HepG2 (cell line): Measurements from ENCODE around the gene MYH10. TPM values are rescaled to one million over a fixed set of nuclear protein-coding genes. Genes with fewer than 3 reads are reported as not detected.

Experiments used
- ATAC-seq: fragments of 200-7000 bp; cut with Tn5 transposase; 3 replicates; pipeline ENCODE4 v1.9.1; 2020; ENCODE audit warnings: mild to moderate bottlenecking, moderate library complexity
- BruUV-seq: library from RNA; stranded (reverse); fragments of 400-500 nt; replicated peaks from 2 replicates; lab custom pipeline; 2021; lab: Mats Ljungman, UMichigan
- CTCF ChIA-PET: fragments of 300-600 bp; formaldehyde crosslinking; extraction: SDS; loops from one replicate; lab custom pipeline; 2021; ENCODE audit warnings: low total read pairs, inconsistent platforms, low intra/inter-chr PET ratio; lab: Yijun Ruan, JAX
- POLR2A ChIA-PET: fragments of 350-600 bp; sonication (Branson Sonifier 250); formaldehyde crosslinking; loops from one replicate; lab custom pipeline; 2020; ENCODE audit warnings: antibody characterized with exemption, inconsistent platforms; lab: Yijun Ruan, JAX
- DNase-seq: peaks from one replicate; pipeline ENCODE4 v3.0.0-alpha.2; 2015; ENCODE audit warnings: low spot score
- FAIRE-seq: peaks from 3 replicates; lab custom pipeline; 2011; peaks lifted over from hg19 to GRCh38; lab: Jason Lieb, UNC
- H2AFZ ChIP-seq: one replicate; pipeline ENCODE4 v1.6.1; 2011; ENCODE audit warnings: low read length, inconsistent platforms
- H3K27ac ChIP-seq: fragments of 300-600 bp; 3 replicates; pipeline ENCODE4 v1.8.0; 2011; ENCODE audit warnings: mixed run types, mild to moderate bottlenecking, mixed read lengths, low read length, inconsistent platforms; ENCODE audit not compliant: insufficient read depth; ENCODE audit errors: extremely low read length
- H3K27me3 ChIP-seq, 2 experiments: fragments of 200-600 bp in 1 of 2; 2 replicates in 1 of 2; 3 replicates in 1 of 2; pipeline versions ENCODE4 v1.6.0 to v1.8.0; 2011; ENCODE audit warnings: low read length in 2 of 2, mild to moderate bottlenecking in 2 of 2, moderate library complexity in 2 of 2, inconsistent platforms in 1 of 2; ENCODE audit not compliant: insufficient read depth in 2 of 2, control insufficient read depth in 1 of 2
- H3K36me3 ChIP-seq, 2 experiments: fragments of 200-600 bp in 1 of 2; replicated peaks in 1 of 2; 2 replicates in 1 of 2; 3 replicates in 1 of 2; pipeline versions ENCODE4 v1.5.1 to v1.8.0; 2011; ENCODE audit warnings: low read length in 2 of 2, inconsistent platforms in 1 of 2; ENCODE audit not compliant: insufficient read depth in 2 of 2, control insufficient read depth in 1 of 2
- H3K4me1 ChIP-seq: 2 replicates; pipeline ENCODE4 v1.5.1; 2012; ENCODE audit warnings: low read length, inconsistent platforms; ENCODE audit not compliant: insufficient read depth
- H3K4me2 ChIP-seq: 2 replicates; pipeline ENCODE4 v1.6.0; 2011; ENCODE audit warnings: low read depth, low read length, inconsistent platforms
- H3K4me3 ChIP-seq, 3 experiments: fragments of 200-600 bp in 1 of 3; sonication (generic), shearing (Covaris generic) in 1 of 3; replicated peaks in 1 of 3; 2 replicates each; pipeline ENCODE4 v1.5.1; 2011 to 2016; ENCODE audit warnings: low read length in 3 of 3, inconsistent platforms in 2 of 3, low read depth in 2 of 3, mild to moderate bottlenecking in 2 of 3, control low read depth in 1 of 3, mixed read lengths in 1 of 3; ENCODE audit not compliant: insufficient read depth in 1 of 3
- H3K79me2 ChIP-seq: one replicate; pipeline ENCODE4 v1.6.1; 2011; ENCODE audit warnings: low read length, inconsistent platforms; ENCODE audit not compliant: insufficient read depth
- H3K9ac ChIP-seq: 2 replicates; pipeline ENCODE4 v1.6.0; 2011; ENCODE audit warnings: mild to moderate bottlenecking, low read depth, low read length, inconsistent platforms; ENCODE audit not compliant: insufficient read depth
- H3K9me3 ChIP-seq: 2 replicates; pipeline ENCODE4 v1.5.1; 2012; ENCODE audit warnings: mild to moderate bottlenecking, low read length
- H4K20me1 ChIP-seq: 2 replicates; pipeline ENCODE4 v1.6.0; 2011; ENCODE audit warnings: inconsistent platforms, mild to moderate bottlenecking, low read length, moderate library complexity; ENCODE audit not compliant: insufficient read depth
- BCLAF1 ChIP-seq: fragments of 450-650 bp; IDR thresholded peaks from 2 replicates; pipeline ENCODE4 v1.6.1; 2017; ENCODE audit warnings: mild to moderate bottlenecking
- SNRNP70 ChIP-seq: fragments of 200-400 bp; formaldehyde crosslinking; IDR thresholded peaks from 2 replicates; pipeline ENCODE4 v1.6.1; 2017; ENCODE audit warnings: mild to moderate bottlenecking, low read depth, low read length, moderate library complexity
- SRSF9 ChIP-seq: fragments of 200-400 bp; formaldehyde crosslinking; IDR thresholded peaks from 2 replicates; pipeline ENCODE4 v1.6.1; 2018; ENCODE audit warnings: borderline replicate concordance, mild to moderate bottlenecking, low read depth, low read length; ENCODE audit not compliant: insufficient read depth, poor library complexity, severe bottlenecking
- THRA ChIP-seq: sonication (generic); formaldehyde crosslinking; IDR thresholded peaks from 2 replicates; pipeline ENCODE4 v1.4.0; 2020; ENCODE audit warnings: missing genetic modification reagents, borderline replicate concordance
- ZNF674 ChIP-seq: sonication (generic); formaldehyde crosslinking; IDR thresholded peaks from 2 replicates; pipeline ENCODE4 v1.5.0; 2020; ENCODE audit warnings: low read depth, mild to moderate bottlenecking, missing genetic modification reagents
- WGBS: methylation state at CpG from one replicate; pipeline ENCODE4 v1.1.6; 2017; ENCODE audit warnings: low lambda C conversion rate; 5-methylcytosine and 5-hydroxymethylcytosine counted together
- in situ Hi-C: cut with HindIII; loops from 2 replicates; pipeline ENCODE4 v1.10.0; 2017; ENCODE audit warnings: low pct_unique_long_range_greater_than_20kb; ENCODE audit not compliant: extremely low pct_ligation_motif_present
- intact Hi-C: fragments of 100-400 bp; cut with micrococcal nuclease; formaldehyde crosslinking; loops from one replicate; pipeline ENCODE4 v1.10.0; 2022; ENCODE audit not compliant: unreplicated experiment
- polyA plus RNA-seq, 8 experiments: library from polyadenylated mRNA; depleted of rRNA in 3 of 8; stranded (reverse) in 7 of 8; unstranded in 1 of 8; fragments of >200 nt; fragmentation: Illumina TruSeq in 4 of 8; extraction: Trizol in 4 of 8; gene quantifications; 2 replicates each; pipeline versions ENCODE4 v1.2.1 to v1.2.3, GENCODE V29; 2011 to 2016; ENCODE audit warnings: low read depth in 4 of 8, missing spikeins in 1 of 8, mixed read lengths in 1 of 8; ENCODE audit not compliant: insufficient read depth in 1 of 8
- total RNA-seq, 5 experiments: library from RNA; depleted of rRNA; stranded (reverse); fragments of >200 nt; fragmentation: Illumina TruSeq; extraction: Trizol; gene quantifications; 2 replicates each; pipeline ENCODE4 v1.2.3, GENCODE V29; 2016; ENCODE audit warnings: low read depth in 1 of 5

The MYH10 gene
- total and polyA plus RNA-seq, 2 of the 13 experiments (the other 11 are each of a cell fraction or from before 2014, with no cell fraction given) = 43.4 to 68.6 TPM

GRCh38 chr17:8679126-8679525, 48.6 kb upstream of the MYH10 start:
- CTCF ChIA-PET = no interaction called here
- Histone ChIP-seq H3K9me3 (no peaks in the 10 kb centered on the region), H4K20me1 (no peaks in the 10 kb centered on the region), H3K36me3 (no peaks in the 10 kb centered on the region), H3K4me3 (no peak overlapping the region), H3K9ac (no peak overlapping the region), H3K79me2 (no peaks in the 10 kb centered on the region), H3K27ac (no peak overlapping the region), H3K4me1 (no peaks in the 10 kb centered on the region), H3K27me3 (peaks cover 0 to 11% of the 10 kb centered on the region in 2 experiments; a peak in 1 of 5 replicates), H3K4me2 (no peak overlapping the region), H2AFZ (no peak overlapping the region)
- TF ChIP-seq SRSF9 (no peak), SNRNP70 (no peak), BCLAF1 (no peak), ZNF674 (no peak)
- FAIRE-seq = no peak
- BruUV-seq = no TSS peak
- POLR2A ChIA-PET = no interaction called here
- intact Hi-C loops (no loop called here), in situ Hi-C loops (no loop called here)
- no peak for ATAC-seq
- no peak for DNase-seq
- 19% methylated on average over 3 of the region's 3 CpGs for WGBS

- H3K9ac ChIP-seq = no peak overlapping the region
- no peak for DNase-seq
- 44% methylated on average over 8 of the region's 8 CpGs for WGBS
- no TSS peak for BruUV-seq
- H3K9me3 ChIP-seq = no peaks in the 10 kb centered on the region
- CTCF ChIA-PET = no interaction called here
- H3K36me3 ChIP-seq = no peaks in the 10 kb centered on the region
- H4K20me1 ChIP-seq = no peaks in the 10 kb centered on the region
- no peak overlapping the region for H3K4me2 ChIP-seq
- peaks cover 0 to 7% of the 10 kb centered on the region in 2 experiments; a peak in 2 of 5 replicates for H3K27me3 ChIP-seq
- in situ Hi-C loops = no loop called here
- no peak overlapping the region for H3K4me3 ChIP-seq
- intact Hi-C loops = no loop called here
- FAIRE-seq = no peak
- POLR2A ChIA-PET = no interaction called here
- no peak for ATAC-seq
- H3K27ac ChIP-seq = no peak overlapping the region
- no peaks in the 10 kb centered on the region for H3K4me1 ChIP-seq
- H2AFZ ChIP-seq = no peak overlapping the region
- H3K79me2 ChIP-seq = no peaks in the 10 kb centered on the region
- no peak for TF ChIP-seq THRA
Observed at GRCh38 chr17:8675306-8675705, 44.8 kb upstream of the MYH10 start.
